Activated CD4-positive, CD25-positive, alpha-beta regulatory T cell treated with anti-CD3 and anti-CD28 coated beads, Interleukin-2, amount 50 U/mL, for 72 hours (primary cell): ENCODE data around the gene UTP3.
A peak's percentile ranks its signal among the peaks of the same experiment; 100 is the strongest.
"Not testable (repeated sequence)": the region's sequence is repeated elsewhere in the genome, so short reads cannot be mapped to it uniquely, and the experiment has no call there.

Source experiments
- DNase-seq: peaks from one replicate; pipeline ENCODE4 v3.0.0; 2021

UTP3 gene

GRCh38 chr4:70687392-70687791 is 940 bp upstream of the UTP3 start:
- no peak for DNase-seq

- DNase-seq: no peak
Measured at GRCh38 chr4:70688795-70689231, 481 bp downstream of the UTP3 start.

- DNase-seq: no peak
Measured at GRCh38 chr4:70691661-70692060, 3.3 kb downstream of the UTP3 start.

- not testable (repeated sequence) for DNase-seq
Measured at GRCh38 chr4:70694633-70695032, 6.3 kb downstream of the UTP3 start.

GRCh38 chr4:70698435-70698834 is 10.1 kb downstream of the UTP3 start:
- DNase-seq: not testable (repeated sequence)

GRCh38 chr4:70700712-70701111 is 12.4 kb downstream of the UTP3 start:
- DNase-seq: no peak

- DNase-seq: no peak
Measured at GRCh38 chr4:70701271-70701670, 12.9 kb downstream of the UTP3 start.

- not testable (repeated sequence) for DNase-seq
Measured at GRCh38 chr4:70702592-70702991, 14.3 kb downstream of the UTP3 start.

- no peak for DNase-seq
Measured at GRCh38 chr4:70703619-70704214, 15.4 kb downstream of the UTP3 start.

GRCh38 chr4:70704215-70704930 is 16.0 kb downstream of the UTP3 start:
- DNase-seq: peak; percentile 57

- no peak for DNase-seq
Measured at GRCh38 chr4:70704931-70705182, 16.5 kb downstream of the UTP3 start.

- DNase-seq: peak; percentile 70
Measured at GRCh38 chr4:70705183-70706043, 17.1 kb downstream of the UTP3 start.

GRCh38 chr4:70706044-70706461 is 17.7 kb downstream of the UTP3 start:
- no peak for DNase-seq

GRCh38 chr4:70706516-70706915 is 18.2 kb downstream of the UTP3 start:
- no peak for DNase-seq

- no peak for DNase-seq
Measured at GRCh38 chr4:70709611-70710205, 21.4 kb downstream of the UTP3 start.

GRCh38 chr4:70711599-70711998 is 23.3 kb downstream of the UTP3 start:
- no peak for DNase-seq

GRCh38 chr4:70712150-70712549 is 23.8 kb downstream of the UTP3 start:
- no peak for DNase-seq

GRCh38 chr4:70712604-70713452 is 24.5 kb downstream of the UTP3 start:
- DNase-seq: no peak

- no peak for DNase-seq
Measured at GRCh38 chr4:70713453-70714078, 25.2 kb downstream of the UTP3 start.

GRCh38 chr4:70714079-70714887 is 26.0 kb downstream of the UTP3 start:
- DNase-seq: no peak

- DNase-seq: no peak
Measured at GRCh38 chr4:70715097-70715496, 26.8 kb downstream of the UTP3 start.
